Motor neuron (in vitro differentiated cells): ENCODE results near the gene UCN3. TPM values are rescaled to one million over a fixed set of nuclear protein-coding genes. Genes with fewer than 3 reads are reported as not detected.

Experiments
- ATAC-seq, 8 experiments: fragments of 200-7000 bp; cut with Tn5 transposase; replicated peaks in 6 of 8; 2 replicates each; pipeline ENCODE4 v1.8.0; 2021; ENCODE audit warnings: mild to moderate bottlenecking in 8 of 8, moderate library complexity in 8 of 8
- H3K27ac ChIP-seq, 2 donors: fragments of 250-450 bp; sonication (Bioruptor Pico); 2 replicates each; pipeline ENCODE4 v1.9.0; 2021; ENCODE audit warnings: antibody characterized with exemption in 2 of 2, mild to moderate bottlenecking in 2 of 2, moderate library complexity in 1 of 2
- H3K4me1 ChIP-seq, 2 donors: fragments of 250-450 bp; sonication (Bioruptor Pico); replicated peaks in 1 of 2; 2 replicates each; pipeline ENCODE4 v1.6.1; 2021; ENCODE audit warnings: antibody characterized with exemption in 2 of 2, mild to moderate bottlenecking in 2 of 2, moderate library complexity in 1 of 2
- H3K4me3 ChIP-seq, 5 donors: fragments of 250-450 bp; sonication (Bioruptor Pico); 2 replicates each; pipeline ENCODE4 v1.9.0; 2021; ENCODE audit warnings: antibody characterized with exemption in 5 of 5, mild to moderate bottlenecking in 5 of 5, moderate library complexity in 4 of 5
- WGBS, 10 experiments: fragments of 450-650 bp; shearing (Covaris generic); methylation state at CpG; one replicate each; pipeline ENCODE4 v1.0.0; 2022; 5-methylcytosine and 5-hydroxymethylcytosine counted together
- in situ Hi-C, 9 experiments: fragments of 400-800 bp; cut with MboI; loops; one replicate each; pipeline ENCODE4 v1.15.0; 2021; ENCODE audit warnings: low sequenced_read_pairs in 9 of 9, low pct_unique_long_range_greater_than_20kb in 2 of 9; ENCODE audit not compliant: unreplicated experiment in 9 of 9
- total RNA-seq, 8 experiments: library from RNA; unstranded; fragments of 300-600 nt; gene quantifications; 2 replicates each; pipeline versions ENCODE4 v1.2.3 to v1.2.4, GENCODE V29; 2022

The UCN3 gene
- total RNA-seq, 8 experiments from 2014 or later = 0.25 to 1.00 (median 0.33) TPM; not detected in 4

- Histone ChIP-seq H3K27ac (no peak overlapping the region), H3K4me3 (no peak overlapping the region), H3K4me1 (peaks cover 0 to 5% of the 10 kb centered on the region in 2 donors)
- no peak for ATAC-seq
- in situ Hi-C loops = no loop called here
These were observed 53.8 kb downstream of the UCN3 start for GRCh38 chr10:5418584-5418983.

GRCh38 chr10:5419466-5420094 is 54.8 kb downstream of the UCN3 start:
- in situ Hi-C loops = no loop called here
- Histone ChIP-seq H3K27ac (no peak overlapping the region), H3K4me1 (no peaks in the 10 kb centered on the region), H3K4me3 (no peak overlapping the region)
- ATAC-seq = no peak
- WGBS, 10 experiments = 80 to 100% (median 100%) methylated on average over 1 to 3 of the region's 3 CpGs

- no peak overlapping the region for H3K27ac ChIP-seq
- 19 to 100% (median 77%) methylated on average over 1 to 2 of the region's 2 CpGs; no CpG with 5 or more reads in 1 of the 10 experiments for WGBS, 10 experiments
- no peak overlapping the region for H3K4me3 ChIP-seq
- in situ Hi-C loops = no loop called here
- no peaks in the 10 kb centered on the region for H3K4me1 ChIP-seq
- no peak for ATAC-seq
These were observed 59.0 kb downstream of the UCN3 start for GRCh38 chr10:5423771-5424170.

Other genes starting within 250 kb of the UCN3 start
- gene AKR1C8, start 179.8 kb upstream of the UCN3 start, total RNA-seq = under 1 TPM in 3 of 8 experiments, not detected in 5; 0.09 to 0.92 (median 0.14) TPM
- 1 to 10 TPM in 1 of 8 experiments, under 1 TPM in 1, not detected in 6; 0.40 to 3.5 TPM for gene AKR1C4, start 168.1 kb upstream of the UCN3 start, total RNA-seq
- gene TUBAL3, start 39.9 kb downstream of the UCN3 start, total RNA-seq = under 1 TPM in 2 of 8 experiments, not detected in 6; 0.18 to 0.38 TPM
- gene NET1, start 47.6 kb downstream of the UCN3 start, total RNA-seq = 10 to 100 TPM; 11.8 to 78.8 (median 23.4) TPM
- gene CALML5, start 134.6 kb downstream of the UCN3 start, total RNA-seq = 1 to 10 TPM in 2 of 8 experiments, under 1 TPM in 1, not detected in 5; 0.47 to 3.3 (median 1.7) TPM
- under 1 TPM in 7 of 8 experiments, not detected in 1; 0.05 to 1.00 (median 0.18) TPM for gene CALML3, start 160.0 kb downstream of the UCN3 start, total RNA-seq